ENCODE measurements around the gene ALDH1L1.

GRCh38 chr3:126111126-126111551 lies 69.2 kb downstream of the ALDH1L1 start:
- TF ChIP-seq CTCF (IDR thresholded peaks at IDR 0.05) (no peak), POLR2A (IDR thresholded peaks at IDR 0.05) (no peak)
